ENCODE results near the gene GTF2IRD1.
"Not testable (repeated sequence)": the region's sequence is repeated elsewhere in the genome, so short reads cannot be mapped to it uniquely, and the experiment has no call there.

The GTF2IRD1 gene

DNA sequence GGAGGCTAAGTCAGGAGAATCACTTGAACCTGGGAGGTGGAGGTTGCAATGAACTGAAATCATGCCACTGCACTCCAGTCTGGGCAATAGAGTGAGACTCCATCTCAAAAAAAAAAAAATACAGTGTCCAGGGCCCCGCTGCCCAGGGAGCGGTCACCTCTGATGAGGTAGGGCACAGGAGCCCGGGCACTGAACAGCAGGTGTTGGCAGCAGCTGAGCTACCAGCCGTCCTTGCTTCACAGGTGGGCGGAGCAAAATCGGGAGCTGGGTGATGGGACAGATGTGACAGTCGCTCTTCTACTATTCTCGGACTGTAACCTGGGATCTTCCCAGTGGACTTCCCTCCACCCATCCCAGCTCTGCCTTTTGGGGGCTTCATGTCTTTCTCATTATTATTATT, 49.4 kb downstream of the GTF2IRD1 start:
- no peaks in the 10 kb centered on the region for H3K36me3 ChIP-seq (ENCODE audit: insufficient read depth, low read length)
- H3K27me3 ChIP-seq (ENCODE audit: insufficient read depth, low read length), result no peaks in the 10 kb centered on the region
- peaks cover 13% of the 10 kb centered on the region for H3K79me2 ChIP-seq (ENCODE audit: control insufficient read depth, insufficient read depth, low read length, unreplicated experiment)
- H2AFZ ChIP-seq (ENCODE audit: low read length, unreplicated experiment), result no peak overlapping the region
- no peak overlapping the region for H3K27ac ChIP-seq (ENCODE audit: low read depth, low read length)
- H3K4me3 ChIP-seq (ENCODE audit: low read depth, low read length), result no peak overlapping the region
- H3K4me1 ChIP-seq (ENCODE audit: control insufficient read depth, insufficient read depth, low read length, unreplicated experiment), result no peaks in the 10 kb centered on the region

- Histone ChIP-seq H3K36me3 (ENCODE audit: insufficient read depth, low read length) (no peaks in the 10 kb centered on the region), H3K27me3 (ENCODE audit: insufficient read depth, low read length) (no peaks in the 10 kb centered on the region), H3K4me3 (ENCODE audit: low read depth, low read length) (no peak overlapping the region), H2AFZ (ENCODE audit: low read length, unreplicated experiment) (no peak overlapping the region), H3K27ac (ENCODE audit: low read depth, low read length) (no peak overlapping the region), H3K4me1 (ENCODE audit: control insufficient read depth, insufficient read depth, low read length, unreplicated experiment) (no peaks in the 10 kb centered on the region), H3K79me2 (ENCODE audit: control insufficient read depth, insufficient read depth, low read length, unreplicated experiment) (peaks cover 13% of the 10 kb centered on the region)
Measured at GRCh38 chr7:74503943-74504342, 50.2 kb downstream of the GTF2IRD1 start.

GRCh38 chr7:74505471-74506324, 52.0 kb downstream of the GTF2IRD1 start:
- H3K27me3 ChIP-seq (ENCODE audit: insufficient read depth, low read length), result no peaks in the 10 kb centered on the region
- no peaks in the 10 kb centered on the region for H3K36me3 ChIP-seq (ENCODE audit: insufficient read depth, low read length)
- no peak overlapping the region for H3K27ac ChIP-seq (ENCODE audit: low read depth, low read length)
- H3K4me1 ChIP-seq (ENCODE audit: control insufficient read depth, insufficient read depth, low read length, unreplicated experiment), result no peaks in the 10 kb centered on the region
- no peak overlapping the region for H2AFZ ChIP-seq (ENCODE audit: low read length, unreplicated experiment)
- H3K79me2 ChIP-seq (ENCODE audit: control insufficient read depth, insufficient read depth, low read length, unreplicated experiment), result peaks cover 7% of the 10 kb centered on the region
- H3K4me3 ChIP-seq (ENCODE audit: low read depth, low read length), result no peak overlapping the region

DNA sequence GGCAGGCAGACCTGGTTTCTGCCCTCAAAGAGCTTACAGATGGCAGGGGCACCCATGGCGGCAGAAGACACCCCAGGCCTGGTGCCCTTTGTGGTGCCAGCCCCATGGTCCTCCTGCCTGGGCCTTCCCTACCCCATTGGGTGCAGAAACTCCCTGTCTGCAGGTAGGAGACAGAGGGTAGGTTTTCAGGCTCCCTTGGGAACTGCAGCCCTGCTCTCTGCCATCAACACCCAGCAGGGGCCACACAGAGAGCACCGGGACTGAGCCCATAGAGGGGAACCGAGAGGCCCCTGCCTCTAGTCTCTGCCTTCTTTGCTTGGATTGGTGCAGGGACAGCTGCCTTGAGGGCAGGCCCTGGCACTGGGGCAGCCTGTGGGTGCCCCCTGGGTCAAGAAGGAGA, 52.6 kb downstream of the GTF2IRD1 start:
- Histone ChIP-seq H3K4me1 (ENCODE audit: control insufficient read depth, insufficient read depth, low read length, unreplicated experiment) (no peaks in the 10 kb centered on the region), H2AFZ (ENCODE audit: low read length, unreplicated experiment) (no peak overlapping the region), H3K27me3 (ENCODE audit: insufficient read depth, low read length) (no peaks in the 10 kb centered on the region), H3K79me2 (ENCODE audit: control insufficient read depth, insufficient read depth, low read length, unreplicated experiment) (peaks cover 2% of the 10 kb centered on the region), H3K27ac (ENCODE audit: low read depth, low read length) (no peak overlapping the region), H3K36me3 (ENCODE audit: insufficient read depth, low read length) (no peaks in the 10 kb centered on the region), H3K4me3 (ENCODE audit: low read depth, low read length) (no peak overlapping the region)

DNA sequence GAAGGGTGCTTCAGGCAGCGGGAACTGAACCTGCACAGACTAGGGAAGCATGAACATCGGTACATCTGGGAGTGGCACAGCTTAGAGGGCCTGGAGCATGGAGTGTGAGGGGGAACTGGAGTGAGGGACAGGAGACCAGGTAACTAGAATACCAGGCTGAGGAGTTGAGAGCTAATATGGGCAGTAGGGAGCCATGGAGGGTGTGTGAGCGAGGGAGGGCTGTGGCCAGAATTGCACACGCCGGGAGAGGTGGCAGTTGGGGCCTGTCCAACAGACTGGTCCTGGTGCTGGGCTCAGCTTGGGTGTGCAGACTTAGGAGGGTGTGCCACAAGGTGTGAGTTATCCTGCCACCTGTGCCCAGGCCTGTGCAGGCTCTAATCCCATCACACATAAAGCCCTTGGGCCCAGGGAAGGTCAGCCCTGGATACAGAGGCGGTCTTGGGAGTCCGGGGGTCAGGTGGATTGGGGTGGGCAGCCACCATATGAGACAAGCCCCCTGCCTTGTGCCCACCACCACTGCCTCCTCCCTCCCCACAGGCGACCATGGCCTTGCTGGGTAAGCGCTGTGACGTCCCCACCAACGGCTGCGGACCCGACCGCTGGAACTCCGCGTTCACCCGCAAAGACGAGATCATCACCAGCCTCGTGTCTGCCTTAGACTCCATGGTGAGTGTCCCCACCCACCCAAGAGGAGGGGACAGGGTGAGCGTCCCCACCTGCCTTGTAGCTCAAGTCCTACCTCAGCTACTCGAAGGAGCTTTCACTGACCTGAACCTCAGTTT, 54.0 kb downstream of the GTF2IRD1 start:
- Histone ChIP-seq H3K4me1 (ENCODE audit: control insufficient read depth, insufficient read depth, low read length, unreplicated experiment) (no peaks in the 10 kb centered on the region), H3K36me3 (ENCODE audit: insufficient read depth, low read length) (no peaks in the 10 kb centered on the region), H3K27me3 (ENCODE audit: insufficient read depth, low read length) (no peaks in the 10 kb centered on the region), H3K27ac (ENCODE audit: low read depth, low read length) (no peak overlapping the region), H2AFZ (ENCODE audit: low read length, unreplicated experiment) (no peak overlapping the region), H3K4me3 (ENCODE audit: low read depth, low read length) (no peak overlapping the region), H3K79me2 (ENCODE audit: control insufficient read depth, insufficient read depth, low read length, unreplicated experiment) (no peaks in the 10 kb centered on the region)

- H3K4me1 ChIP-seq (ENCODE audit: control insufficient read depth, insufficient read depth, low read length, unreplicated experiment); H2AFZ ChIP-seq (ENCODE audit: low read length, unreplicated experiment); H3K27ac ChIP-seq (ENCODE audit: low read depth, low read length); H3K4me3 ChIP-seq (ENCODE audit: low read depth, low read length); H3K36me3 ChIP-seq (ENCODE audit: insufficient read depth, low read length); H3K79me2 ChIP-seq (ENCODE audit: control insufficient read depth, insufficient read depth, low read length, unreplicated experiment); H3K27me3 ChIP-seq (ENCODE audit: insufficient read depth, low read length): not testable (repeated sequence)
Measured at GRCh38 chr7:74509453-74509852, 55.7 kb downstream of the GTF2IRD1 start.

- Histone ChIP-seq H3K4me1 (ENCODE audit: control insufficient read depth, insufficient read depth, low read length, unreplicated experiment) (no peaks in the 10 kb centered on the region), H3K36me3 (ENCODE audit: insufficient read depth, low read length) (no peaks in the 10 kb centered on the region), H3K79me2 (ENCODE audit: control insufficient read depth, insufficient read depth, low read length, unreplicated experiment) (no peaks in the 10 kb centered on the region), H3K27ac (ENCODE audit: low read depth, low read length) (no peak overlapping the region), H3K27me3 (ENCODE audit: insufficient read depth, low read length) (no peaks in the 10 kb centered on the region), H3K4me3 (ENCODE audit: low read depth, low read length) (no peak overlapping the region), H2AFZ (ENCODE audit: low read length, unreplicated experiment) (no peak overlapping the region)
Measured at GRCh38 chr7:74511345-74511744, 57.6 kb downstream of the GTF2IRD1 start.

DNA sequence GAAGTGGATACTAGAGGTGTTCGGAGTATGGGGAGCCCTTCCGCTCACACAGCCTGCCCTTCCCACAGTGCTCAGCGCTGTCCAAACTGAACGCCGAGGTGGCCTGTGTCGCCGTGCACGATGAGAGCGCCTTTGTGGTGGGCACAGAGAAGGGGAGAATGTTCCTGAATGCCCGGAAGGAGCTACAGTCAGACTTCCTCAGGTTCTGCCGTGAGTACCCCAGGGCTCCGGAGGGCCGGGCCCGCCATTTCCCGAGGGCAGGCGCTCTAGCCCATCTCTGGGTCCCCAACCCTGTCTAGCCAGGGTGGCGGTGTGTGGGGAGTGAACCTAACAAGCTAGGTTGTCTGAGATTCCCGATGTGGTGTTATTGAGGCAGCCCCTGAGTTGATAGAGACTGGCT, 59.1 kb downstream of the GTF2IRD1 start:
- Histone ChIP-seq H3K79me2 (ENCODE audit: control insufficient read depth, insufficient read depth, low read length, unreplicated experiment) (no peaks in the 10 kb centered on the region), H3K36me3 (ENCODE audit: insufficient read depth, low read length) (no peaks in the 10 kb centered on the region), H2AFZ (ENCODE audit: low read length, unreplicated experiment) (no peak overlapping the region)

GRCh38 chr7:74514131-74514591, 60.5 kb downstream of the GTF2IRD1 start:
- Histone ChIP-seq H2AFZ (ENCODE audit: low read length, unreplicated experiment) (no peak overlapping the region), H3K36me3 (ENCODE audit: insufficient read depth, low read length) (no peaks in the 10 kb centered on the region), H3K4me3 (ENCODE audit: low read depth, low read length) (no peak overlapping the region), H3K79me2 (ENCODE audit: control insufficient read depth, insufficient read depth, low read length, unreplicated experiment) (no peaks in the 10 kb centered on the region), H3K27ac (ENCODE audit: low read depth, low read length) (no peak overlapping the region), H3K4me1 (ENCODE audit: control insufficient read depth, insufficient read depth, low read length, unreplicated experiment) (no peaks in the 10 kb centered on the region), H3K27me3 (ENCODE audit: insufficient read depth, low read length) (no peaks in the 10 kb centered on the region)

More for the DNA sequence above, 59.1 kb downstream of the GTF2IRD1 start:
- H3K27ac ChIP-seq (ENCODE audit: low read depth, low read length), result no peak overlapping the region
- no peaks in the 10 kb centered on the region for H3K27me3 ChIP-seq (ENCODE audit: insufficient read depth, low read length)
- H3K4me1 ChIP-seq (ENCODE audit: control insufficient read depth, insufficient read depth, low read length, unreplicated experiment), result no peaks in the 10 kb centered on the region
- H3K4me3 ChIP-seq (ENCODE audit: low read depth, low read length), result no peak overlapping the region

GRCh38 chr7:74515276-74515675, 61.6 kb downstream of the GTF2IRD1 start:
- peaks cover 8% of the 10 kb centered on the region; the same call in 1 of the 2 replicates for H3K36me3 ChIP-seq (ENCODE audit: insufficient read depth, low read length)
- no peaks in the 10 kb centered on the region for H3K4me1 ChIP-seq (ENCODE audit: control insufficient read depth, insufficient read depth, low read length, unreplicated experiment)
- no peaks in the 10 kb centered on the region for H3K79me2 ChIP-seq (ENCODE audit: control insufficient read depth, insufficient read depth, low read length, unreplicated experiment)
- H3K27ac ChIP-seq (ENCODE audit: low read depth, low read length), result no peak overlapping the region
- H3K27me3 ChIP-seq (ENCODE audit: insufficient read depth, low read length), result no peaks in the 10 kb centered on the region
- H2AFZ ChIP-seq (ENCODE audit: low read length, unreplicated experiment), result no peak overlapping the region
- H3K4me3 ChIP-seq (ENCODE audit: low read depth, low read length), result no peak overlapping the region

Data from ACC112 (cell line).